H9 (cell line): Measurements from ENCODE around the gene SH2D2A. TPM values are rescaled to one million over a fixed set of nuclear protein-coding genes. Genes with fewer than 3 reads are reported as not detected.

Experiments
- DNase-seq: peaks from one replicate; pipeline ENCODE4 v3.0.0-alpha.2; 2017
- H2AFZ ChIP-seq: one replicate; pipeline ENCODE4 v1.6.1; 2013; ENCODE audit warnings: mild to moderate bottlenecking, low read length, control low read depth, moderate library complexity
- H2AK5ac ChIP-seq: 2 replicates; pipeline ENCODE4 v1.6.1; 2013; ENCODE audit warnings: low read length, control low read depth, mixed read lengths; ENCODE audit not compliant: insufficient read length
- H2BK120ac ChIP-seq: one replicate; pipeline ENCODE4 v1.6.1; 2013; ENCODE audit warnings: low read depth, mild to moderate bottlenecking, low read length, control low read depth, inconsistent platforms; ENCODE audit not compliant: poor library complexity, severe bottlenecking
- H2BK12ac ChIP-seq: 2 replicates; pipeline ENCODE4 v1.6.1; 2013; ENCODE audit warnings: low read length, control low read depth, mixed read lengths, low read depth; ENCODE audit not compliant: insufficient read length
- H2BK15ac ChIP-seq: 2 replicates; pipeline ENCODE4 v1.6.1; 2013; ENCODE audit warnings: low read depth, low read length, control low read depth
- H2BK20ac ChIP-seq: one replicate; pipeline ENCODE4 v1.6.1; 2013; ENCODE audit warnings: low read depth, mild to moderate bottlenecking, low read length, control low read depth, inconsistent platforms; ENCODE audit not compliant: poor library complexity, severe bottlenecking
- H2BK5ac ChIP-seq: 2 replicates; pipeline ENCODE4 v1.6.1; 2013; ENCODE audit warnings: low read length, control low read depth, mixed read lengths; ENCODE audit not compliant: insufficient read length
- H3K14ac ChIP-seq: 2 replicates; pipeline ENCODE4 v1.6.1; 2013; ENCODE audit warnings: low read length, control low read depth; ENCODE audit not compliant: insufficient read depth
- H3K18ac ChIP-seq: 2 replicates; pipeline ENCODE4 v1.6.1; 2013; ENCODE audit warnings: low read depth, mild to moderate bottlenecking, mixed read lengths, low read length, control low read depth; ENCODE audit not compliant: insufficient read length
- H3K23ac ChIP-seq: 2 replicates; pipeline ENCODE4 v1.6.1; 2013; ENCODE audit warnings: low read length, control low read depth, mixed read lengths, low read depth; ENCODE audit not compliant: insufficient read length
- H3K23me2 ChIP-seq: 2 replicates; pipeline ENCODE4 v1.6.1; 2013; ENCODE audit warnings: low read depth, mild to moderate bottlenecking, mixed read lengths, low read length, control low read depth; ENCODE audit not compliant: insufficient read length, poor library complexity, severe bottlenecking
- H3K27ac ChIP-seq: 2 replicates; pipeline ENCODE4 v1.5.1; 2013; ENCODE audit warnings: low read length, control low read depth, mixed read lengths, low read depth; ENCODE audit not compliant: insufficient read length
- H3K27me3 ChIP-seq: 2 replicates; pipeline ENCODE4 v1.6.1; 2013; ENCODE audit warnings: low read length, control low read depth, inconsistent platforms; ENCODE audit not compliant: insufficient read depth
- H3K4ac ChIP-seq: 2 replicates; pipeline ENCODE4 v1.6.1; 2013; ENCODE audit warnings: low read depth, mild to moderate bottlenecking, control low read depth, inconsistent platforms, low read length, moderate library complexity
- H3K4me1 ChIP-seq: 2 replicates; pipeline ENCODE4 v1.6.1; 2013; ENCODE audit warnings: low read length, control low read depth, inconsistent platforms; ENCODE audit not compliant: insufficient read depth
- H3K4me2 ChIP-seq: 2 replicates; pipeline ENCODE4 v1.6.1; 2013; ENCODE audit warnings: low read length, control low read depth, mixed read lengths; ENCODE audit not compliant: insufficient read length, insufficient read depth
- H3K56ac ChIP-seq: 2 replicates; pipeline ENCODE4 v1.6.1; 2013; ENCODE audit warnings: low read depth, mild to moderate bottlenecking, mixed read lengths, low read length, control low read depth; ENCODE audit not compliant: insufficient read length
- H3K79me1 ChIP-seq: 2 replicates; pipeline ENCODE4 v1.6.1; 2013; ENCODE audit warnings: low read depth, mild to moderate bottlenecking, moderate library complexity, low read length, control low read depth, inconsistent platforms; ENCODE audit not compliant: insufficient read depth, poor library complexity, severe bottlenecking
- H3K79me2 ChIP-seq: 2 replicates; pipeline ENCODE4 v1.6.1; 2013; ENCODE audit warnings: low read length, control low read depth, inconsistent platforms; ENCODE audit not compliant: insufficient read depth
- H3K9ac ChIP-seq: 2 replicates; pipeline ENCODE4 v1.6.1; 2013; ENCODE audit warnings: low read length, control low read depth, mixed read lengths; ENCODE audit not compliant: insufficient read length; ENCODE audit errors: extremely low read depth
- H3K9me3 ChIP-seq: one replicate; pipeline ENCODE4 v1.6.1; 2013; ENCODE audit warnings: low read depth, low read length, inconsistent platforms; ENCODE audit not compliant: control insufficient read depth
- H3T11ph ChIP-seq: one replicate; pipeline ENCODE4 v1.6.1; 2013; ENCODE audit warnings: mild to moderate bottlenecking, low read length, control low read depth, inconsistent platforms
- H4K20me1 ChIP-seq: one replicate; pipeline ENCODE4 v1.6.1; 2013; ENCODE audit not compliant: control insufficient read depth, insufficient read length, insufficient read depth
- H4K5ac ChIP-seq: 2 replicates; pipeline ENCODE4 v1.6.1; 2013; ENCODE audit warnings: low read depth, mild to moderate bottlenecking, mixed read lengths, low read length, control low read depth; ENCODE audit not compliant: insufficient read length
- H4K8ac ChIP-seq: replicated peaks from 2 replicates; pipeline ENCODE4 v1.6.1; 2013; ENCODE audit warnings: low read length, control low read depth, mixed read lengths, low read depth; ENCODE audit not compliant: insufficient read length
- H4K91ac ChIP-seq: 2 replicates; pipeline ENCODE4 v1.6.1; 2013; ENCODE audit warnings: low read depth, mild to moderate bottlenecking, moderate library complexity, mixed read lengths, low read length, control low read depth; ENCODE audit not compliant: insufficient read length
- H3K27ac Mint-ChIP-seq, 3 experiments: 2 replicates in 2 of 3; 3 replicates in 1 of 3; pipeline ENCODE4 v1.8.0; 2020 to 2021; ENCODE audit warnings: mixed read lengths in 3 of 3, mild to moderate bottlenecking in 1 of 3, moderate library complexity in 1 of 3
- H3K27me3 Mint-ChIP-seq: 2 replicates; pipeline ENCODE4 v1.8.0; 2021; ENCODE audit warnings: low read depth, mild to moderate bottlenecking, moderate library complexity, mixed read lengths
- H3K36me3 Mint-ChIP-seq, 3 experiments: 2 replicates in 2 of 3; 3 replicates in 1 of 3; pipeline ENCODE4 v1.8.0; 2020 to 2021; ENCODE audit warnings: low read depth in 3 of 3, mixed read lengths in 3 of 3; ENCODE audit not compliant: insufficient read depth in 1 of 3
- H3K4me1 Mint-ChIP-seq, 2 experiments: 2 replicates each; pipeline ENCODE4 v1.8.0; 2020; ENCODE audit warnings: mixed read lengths in 2 of 2
- H3K4me3 Mint-ChIP-seq, 2 experiments: 2 replicates in 1 of 2; 3 replicates in 1 of 2; pipeline ENCODE4 v1.8.0; 2020 to 2021; ENCODE audit warnings: mild to moderate bottlenecking in 2 of 2, mixed read lengths in 2 of 2, moderate library complexity in 1 of 2
- H3K9me3 Mint-ChIP-seq, 2 experiments: 2 replicates in 1 of 2; 3 replicates in 1 of 2; pipeline ENCODE4 v1.8.0; 2020; ENCODE audit warnings: mild to moderate bottlenecking in 2 of 2, mixed read lengths in 2 of 2, moderate library complexity in 1 of 2
- CTCF ChIP-seq: fragments of 200-600 bp; sonication (generic); conservative IDR thresholded peaks from 3 replicates; pipeline ENCODE4 v1.8.0; 2021; ENCODE audit warnings: antibody characterized with exemption, mild to moderate bottlenecking
- WGBS: extraction: QIAGEN DNeasy Blood & Tissue Kit; methylation state at CpG from one replicate; pipeline ENCODE4 v1.1.7; 2013; ENCODE audit warnings: missing lambda C conversion rate, low lambda C conversion rate, mixed read lengths; ENCODE audit not compliant: insufficient read length; ENCODE audit errors: extremely low coverage; 5-methylcytosine and 5-hydroxymethylcytosine counted together
- total RNA-seq: library from RNA; stranded (reverse); gene quantifications from 2 replicates; pipeline ENCODE4 v1.2.1, GENCODE V29; 2021

The SH2D2A gene
- total RNA-seq, 1 experiment from 2014 or later: 2.0 TPM

- peaks cover 13% of the 10 kb centered on the region for H3K27me3 Mint-ChIP-seq
- H2BK20ac ChIP-seq: no peak overlapping the region
- peaks cover 0 to 4% (median 4%) of the 10 kb centered on the region in 3 experiments; a peak in 3 of 7 replicates for H3K36me3 Mint-ChIP-seq
- no CpG with 5 or more reads among the region's 7 CpGs for WGBS
- H3K4me1 ChIP-seq: no peaks in the 10 kb centered on the region; the same call in 1 of the 2 replicates
- no peak overlapping the region for H3K4me2 ChIP-seq
- no peaks in the 10 kb centered on the region for H3K23me2 ChIP-seq
- H2BK15ac ChIP-seq: no peak overlapping the region
- no peak overlapping the region for H2BK120ac ChIP-seq
- no peak overlapping the region for H3K4ac ChIP-seq
- H3K4me3 Mint-ChIP-seq: no peak overlapping the region
- no peak overlapping the region for H3K27ac ChIP-seq
- H3K23ac ChIP-seq: no peak overlapping the region
- no peaks in the 10 kb centered on the region; the same call in 1 of the 2 replicates for H3K27me3 ChIP-seq
- no peak overlapping the region for H2BK5ac ChIP-seq
- H3K14ac ChIP-seq: no peak overlapping the region
- H3K56ac ChIP-seq: no peak overlapping the region
- H3K79me2 ChIP-seq: no peaks in the 10 kb centered on the region
- H4K91ac ChIP-seq: no peak overlapping the region
- H3K9ac ChIP-seq: no peak overlapping the region
- peaks cover 5 to 29% of the 10 kb centered on the region in 2 experiments for H3K4me1 Mint-ChIP-seq
- H2AFZ ChIP-seq: no peak overlapping the region
- no peak overlapping the region for H3K27ac Mint-ChIP-seq
- H3K18ac ChIP-seq: no peak overlapping the region
- TF ChIP-seq CTCF: no peak
- no peaks in the 10 kb centered on the region for H4K20me1 ChIP-seq
- no peaks in the 10 kb centered on the region for H3K9me3 ChIP-seq
- DNase-seq: no peak
- H2AK5ac ChIP-seq: no peak overlapping the region
- H2BK12ac ChIP-seq: no peak overlapping the region
- no peaks in the 10 kb centered on the region for H3K9me3 Mint-ChIP-seq
- H4K5ac ChIP-seq: no peak overlapping the region
- H4K8ac ChIP-seq: no peak overlapping the region
- H3K79me1 ChIP-seq: no peaks in the 10 kb centered on the region
- no peak overlapping the region for H3T11ph ChIP-seq
Observed at GRCh38 chr1:156806512-156807440, 9.9 kb downstream of the SH2D2A start.
